Fibroblast of mammary gland (primary cell): ENCODE data around the gene BEST1.

Experiments used
- DNase-seq: peaks from one replicate; pipeline ENCODE4 v3.0.0-alpha.2; 2010; ENCODE audit warnings: low read depth
- H3K4me3 ChIP-seq: 2 replicates; pipeline ENCODE4 v1.5.1; 2011; ENCODE audit warnings: low read depth, mild to moderate bottlenecking, low read length, moderate library complexity; ENCODE audit not compliant: control insufficient read depth
- TF ChIP-seq, protein P1 (sequence below): conservative IDR thresholded peaks from 2 replicates; pipeline ENCODE4 v1.5.1; 2011; ENCODE audit warnings: low read depth, low read length, inconsistent platforms; ENCODE audit not compliant: control insufficient read depth, insufficient read depth

The BEST1 gene

GRCh38 chr11:61905801-61906521 is 44.2 kb upstream of the BEST1 start:
- TF ChIP-seq, protein P1, sequence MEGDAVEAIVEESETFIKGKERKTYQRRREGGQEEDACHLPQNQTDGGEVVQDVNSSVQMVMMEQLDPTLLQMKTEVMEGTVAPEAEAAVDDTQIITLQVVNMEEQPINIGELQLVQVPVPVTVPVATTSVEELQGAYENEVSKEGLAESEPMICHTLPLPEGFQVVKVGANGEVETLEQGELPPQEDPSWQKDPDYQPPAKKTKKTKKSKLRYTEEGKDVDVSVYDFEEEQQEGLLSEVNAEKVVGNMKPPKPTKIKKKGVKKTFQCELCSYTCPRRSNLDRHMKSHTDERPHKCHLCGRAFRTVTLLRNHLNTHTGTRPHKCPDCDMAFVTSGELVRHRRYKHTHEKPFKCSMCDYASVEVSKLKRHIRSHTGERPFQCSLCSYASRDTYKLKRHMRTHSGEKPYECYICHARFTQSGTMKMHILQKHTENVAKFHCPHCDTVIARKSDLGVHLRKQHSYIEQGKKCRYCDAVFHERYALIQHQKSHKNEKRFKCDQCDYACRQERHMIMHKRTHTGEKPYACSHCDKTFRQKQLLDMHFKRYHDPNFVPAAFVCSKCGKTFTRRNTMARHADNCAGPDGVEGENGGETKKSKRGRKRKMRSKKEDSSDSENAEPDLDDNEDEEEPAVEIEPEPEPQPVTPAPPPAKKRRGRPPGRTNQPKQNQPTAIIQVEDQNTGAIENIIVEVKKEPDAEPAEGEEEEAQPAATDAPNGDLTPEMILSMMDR, result no peak
- no peak for DNase-seq
- H3K4me3 ChIP-seq, result no peak overlapping the region

- no peak overlapping the region for H3K4me3 ChIP-seq
- no peak for DNase-seq
- TF ChIP-seq, protein P1, result no peak
These were observed 43.6 kb upstream of the BEST1 start for GRCh38 chr11:61906522-61906909.

- DNase-seq, result no peak
- TF ChIP-seq, protein P1, result no peak
- H3K4me3 ChIP-seq, result no peak overlapping the region
These were observed 42.9 kb upstream of the BEST1 start for GRCh38 chr11:61907282-61907681.

GRCh38 chr11:61907871-61908729 is 42.1 kb upstream of the BEST1 start:
- TF ChIP-seq, protein P1, result no peak
- no peak overlapping the region for H3K4me3 ChIP-seq
- no peak for DNase-seq

DNA sequence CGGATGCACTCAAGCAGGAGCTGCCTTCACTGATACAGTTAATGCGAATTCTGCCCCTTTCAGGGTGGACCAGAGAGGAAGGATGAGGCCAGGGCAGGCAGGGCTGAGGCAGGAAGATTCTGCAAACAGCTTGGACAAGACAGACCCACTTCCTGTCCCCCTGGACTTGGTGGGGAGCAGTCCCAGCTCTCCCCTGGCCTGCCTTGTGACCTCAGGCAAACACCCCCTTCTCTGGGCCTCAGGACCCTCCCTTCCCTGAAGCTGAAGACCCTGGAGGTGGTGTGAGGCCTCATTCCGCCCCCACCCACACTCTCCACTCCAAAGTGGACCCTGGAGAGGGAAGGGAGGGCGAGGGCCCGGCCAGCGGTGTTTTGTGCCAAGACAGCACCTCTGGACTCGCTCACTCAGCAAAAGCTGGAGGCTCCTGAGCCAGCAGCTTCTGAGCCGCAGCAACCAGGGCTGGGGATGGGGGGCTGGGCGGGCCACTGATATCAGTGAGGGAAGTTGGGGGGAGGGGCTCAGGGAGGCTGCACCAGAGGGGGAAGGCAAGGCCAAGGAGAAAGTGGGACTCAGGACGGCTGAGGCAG is 41.3 kb upstream of the BEST1 start:
- TF ChIP-seq, protein P1, result no peak
- no peak for DNase-seq
- no peak overlapping the region for H3K4me3 ChIP-seq

GRCh38 chr11:61910187-61911127 is 39.7 kb upstream of the BEST1 start:
- DNase-seq, result peak; percentile 27
- TF ChIP-seq, protein P1, result no peak
- no peak overlapping the region for H3K4me3 ChIP-seq
